Measurements from ENCODE around the gene SYCP1.
"Not testable (repeated sequence)": the region's sequence is repeated elsewhere in the genome, so short reads cannot be mapped to it uniquely, and the experiment has no call there.

Gene SYCP1

DNA sequence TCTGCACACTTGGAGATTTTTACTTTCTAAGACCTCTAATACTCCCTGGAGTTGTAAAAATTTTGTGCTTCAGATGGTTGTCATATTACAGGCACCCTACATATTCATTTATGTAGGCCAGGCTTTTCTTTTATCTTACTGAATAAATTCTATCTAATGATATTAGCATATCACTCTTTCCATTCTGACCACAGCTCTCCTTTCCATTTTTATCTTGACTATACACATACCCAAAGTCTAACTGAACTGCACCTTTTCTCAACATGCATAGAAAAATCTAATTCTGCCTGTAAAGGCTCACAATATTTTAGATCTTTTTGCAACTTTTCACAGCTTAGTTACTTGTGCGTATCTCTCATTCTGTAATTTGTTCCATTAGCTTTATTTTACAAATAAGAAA lies 122.2 kb downstream of the SYCP1 start:
- no peak for DNase-seq

DNA sequence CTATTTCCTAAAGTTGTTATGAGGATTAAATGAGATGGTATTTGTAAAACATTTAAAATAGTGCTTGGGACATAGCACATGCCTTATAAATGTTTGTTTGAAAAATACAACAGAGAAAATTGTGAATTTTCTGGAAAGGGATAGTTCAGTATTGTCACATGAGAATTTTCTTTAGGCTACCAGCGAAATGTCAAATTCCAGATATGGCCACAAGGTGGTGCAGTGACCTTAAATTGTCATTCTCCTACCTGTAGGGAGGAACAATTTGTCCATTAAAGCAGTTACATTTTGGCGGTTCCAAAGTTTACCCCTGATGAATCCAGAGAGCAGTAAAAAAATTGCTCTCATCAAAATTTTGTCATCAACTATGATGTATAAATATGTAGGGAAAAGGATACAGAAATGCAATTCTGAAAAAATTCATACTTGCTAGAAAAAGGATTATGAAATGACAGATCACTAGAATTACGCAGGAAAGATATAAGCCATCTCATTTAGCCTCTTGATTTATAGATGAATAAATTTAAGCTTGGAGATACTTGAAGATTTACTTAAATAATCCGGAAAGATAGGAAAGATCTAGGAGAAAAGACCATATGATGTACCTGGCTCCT lies 124.7 kb downstream of the SYCP1 start:
- no peak for DNase-seq

DNA sequence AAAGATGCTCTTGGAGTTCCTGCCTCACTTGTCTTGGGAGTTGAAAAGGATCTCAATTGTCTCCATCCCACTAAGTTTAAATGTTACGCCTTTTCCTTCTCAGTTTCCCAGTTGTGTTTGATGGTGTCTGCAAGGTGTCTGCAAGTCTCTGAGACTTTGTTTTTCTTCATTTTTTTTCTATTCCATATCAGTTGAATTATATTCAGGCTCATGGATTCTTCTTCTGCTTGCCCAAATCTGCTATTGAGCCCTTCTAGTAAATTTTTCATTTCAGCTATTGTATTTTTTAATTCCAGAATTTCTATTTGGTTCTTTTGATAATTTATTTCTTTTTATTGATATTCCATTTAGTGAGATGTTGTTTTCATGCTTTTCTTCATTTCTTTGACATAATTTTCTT lies 127.6 kb downstream of the SYCP1 start:
- DNase-seq, result no peak

DNA sequence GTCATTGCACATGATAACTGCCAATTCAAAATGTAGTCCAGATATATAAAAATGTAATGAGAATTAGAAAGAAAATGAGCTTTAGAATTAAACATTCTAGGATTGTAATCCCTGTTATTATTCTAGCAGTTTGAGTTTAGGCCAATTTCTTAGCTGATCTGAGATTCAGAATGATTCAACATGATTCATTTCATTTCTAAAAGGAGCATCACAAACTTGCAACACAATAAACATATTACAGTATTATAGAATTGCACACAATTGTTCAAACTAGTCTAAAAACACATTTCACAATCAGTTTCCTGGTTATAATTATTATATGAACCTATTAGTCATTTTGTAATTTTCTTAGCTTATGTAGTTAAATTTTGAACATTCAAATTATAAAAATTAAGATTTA lies 131.6 kb downstream of the SYCP1 start:
- DNase-seq, result no peak

DNA sequence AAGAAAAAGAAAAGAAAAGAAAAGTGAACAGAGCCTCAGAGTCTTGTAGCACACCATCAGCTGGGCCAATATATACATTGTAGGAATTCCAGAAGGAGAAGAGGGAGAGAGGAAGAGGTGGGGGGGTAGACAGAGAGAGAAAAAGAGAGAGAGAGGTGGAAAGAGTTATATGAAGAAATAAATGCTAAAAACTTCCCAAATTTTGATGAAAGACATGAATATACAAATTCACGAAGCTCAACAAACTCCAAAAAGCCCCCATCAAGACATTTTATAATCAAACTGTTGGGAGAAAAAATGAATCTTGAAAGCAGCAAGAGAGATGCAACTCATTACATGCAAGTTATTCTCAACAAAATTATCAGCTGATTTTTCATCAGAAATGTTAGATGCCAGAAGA lies 133.4 kb downstream of the SYCP1 start:
- no peak for DNase-seq

DNA sequence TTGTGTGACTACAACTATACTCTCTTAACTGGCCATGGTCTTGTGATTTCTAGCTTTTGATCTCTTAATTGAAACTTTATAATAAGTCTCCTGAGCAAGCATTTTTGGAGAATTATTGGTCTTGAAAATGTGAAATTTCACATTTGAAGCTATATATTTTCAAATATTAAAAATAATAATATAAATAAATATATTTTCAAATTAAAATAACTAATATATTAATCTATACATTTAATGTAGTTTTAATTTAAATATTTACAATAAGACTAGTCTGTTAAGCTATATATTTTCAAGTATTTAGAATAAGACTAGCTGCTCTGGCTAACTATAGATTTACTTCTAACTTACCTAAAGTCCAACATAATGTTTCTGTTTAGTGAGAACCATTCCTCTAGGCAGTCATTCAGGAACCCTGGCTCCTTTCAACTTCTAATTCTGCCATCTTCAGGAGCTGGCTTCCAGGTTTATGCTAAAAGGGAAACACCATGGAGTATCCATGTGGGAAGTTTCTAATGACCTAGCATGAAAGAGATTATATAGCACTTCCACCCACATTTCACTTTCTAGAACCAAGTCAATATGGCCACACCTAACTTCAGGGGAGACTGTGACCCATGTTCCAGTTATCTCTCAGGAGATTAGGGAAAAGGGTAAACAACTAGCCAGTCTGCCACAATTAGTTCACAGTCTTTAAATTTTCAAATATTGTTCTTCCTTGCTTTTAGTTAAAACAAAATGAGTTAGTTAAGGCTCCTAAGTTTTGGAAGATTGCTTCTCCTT lies 143.0 kb downstream of the SYCP1 start:
- no peak for DNase-seq

DNA sequence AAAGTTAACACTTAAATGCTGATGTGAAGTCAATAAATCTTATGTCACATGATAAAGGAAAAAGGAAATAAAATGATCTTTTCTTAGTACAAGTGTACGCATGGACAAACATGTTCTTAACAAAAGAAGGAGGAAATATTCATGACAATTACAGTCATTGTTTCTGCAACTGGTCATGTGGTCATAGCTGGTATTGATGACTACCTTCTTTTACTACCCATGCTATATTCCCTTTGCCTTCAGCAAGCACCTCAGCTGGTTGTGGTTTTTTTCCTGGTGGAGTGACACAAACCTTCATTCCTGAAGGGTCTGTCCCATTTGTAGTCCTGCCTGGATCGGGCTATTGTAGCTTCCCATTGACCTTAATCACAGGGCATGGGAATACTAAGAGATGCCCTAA lies 151.5 kb downstream of the SYCP1 start:
- no peak for DNase-seq

DNA sequence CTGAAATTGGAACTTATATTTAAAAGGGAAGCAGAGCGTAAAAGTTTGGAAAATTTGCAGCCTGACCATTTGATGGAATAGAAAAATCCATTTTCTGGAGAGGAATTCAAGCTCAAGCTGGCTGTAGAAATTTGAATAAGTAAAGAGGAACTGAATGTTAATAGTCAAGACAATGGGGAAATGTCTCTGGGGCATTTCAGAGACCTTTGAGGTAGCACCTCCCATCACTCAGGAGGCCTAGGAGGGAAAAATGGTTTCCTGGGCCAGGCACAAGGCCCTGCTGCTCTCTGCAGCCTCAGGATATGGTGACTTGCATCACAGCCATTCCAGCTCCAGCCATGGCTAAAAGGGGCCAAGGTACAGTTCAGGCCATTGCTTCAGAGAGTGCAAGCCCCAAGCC lies 157.3 kb downstream of the SYCP1 start:
- DNase-seq, result no peak

DNA sequence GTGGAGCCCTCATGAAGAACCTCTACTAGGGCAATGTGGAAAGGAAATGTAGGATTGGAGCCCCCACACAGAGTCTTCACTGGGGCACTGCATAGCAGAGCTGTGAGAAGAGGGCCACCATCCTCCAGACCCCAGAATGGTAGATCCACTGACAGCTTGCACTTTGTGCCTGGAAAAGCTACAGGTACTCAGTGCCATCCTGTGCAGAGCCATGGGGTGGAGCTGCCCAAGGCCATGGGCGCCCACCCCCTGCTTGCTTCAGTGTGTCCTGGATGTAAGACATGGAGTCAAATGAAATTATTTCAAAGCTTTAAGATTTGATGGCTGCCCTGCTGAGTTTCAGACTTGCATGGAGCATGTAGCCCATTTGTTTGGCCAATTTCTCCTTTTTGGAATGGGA lies 157.8 kb downstream of the SYCP1 start:
- no peak for DNase-seq

DNA sequence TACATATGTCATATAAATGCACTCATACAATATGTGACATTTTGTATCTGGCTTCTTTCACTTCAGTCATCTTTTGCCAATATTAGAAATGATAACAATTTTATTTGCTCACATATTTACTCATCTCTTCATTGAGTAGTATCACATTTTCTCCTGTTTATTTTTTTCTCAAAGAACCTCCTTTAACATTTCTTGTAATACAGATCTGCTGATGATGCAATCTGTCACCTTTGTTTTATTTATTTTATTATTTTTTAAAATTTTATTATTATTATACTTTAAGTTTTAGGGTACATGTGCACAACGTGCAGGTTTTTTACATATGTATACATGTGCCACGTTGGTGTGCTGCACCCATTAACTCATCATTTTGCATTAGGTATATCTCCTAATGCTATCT lies 159.1 kb downstream of the SYCP1 start:
- no peak for DNase-seq

DNA sequence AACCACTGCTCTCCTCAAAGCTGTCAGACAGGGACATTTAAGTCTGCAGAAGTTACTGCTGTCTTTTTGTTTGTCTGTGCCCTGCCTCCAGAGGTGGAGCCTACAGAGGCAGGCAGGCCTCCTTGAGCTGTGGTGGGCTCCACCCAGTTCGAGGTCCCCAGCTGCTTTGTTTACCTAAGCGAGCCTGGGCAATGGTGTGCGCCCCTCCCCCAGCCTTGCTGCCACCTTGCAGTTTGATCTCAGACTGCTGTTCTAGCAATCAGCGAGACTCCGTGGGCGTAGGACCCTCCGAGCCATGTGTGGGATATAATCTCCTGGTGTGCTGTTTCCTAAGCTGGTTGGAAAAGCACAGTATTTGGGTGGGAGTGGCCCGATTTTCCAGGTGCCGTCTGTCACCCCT lies 164.9 kb downstream of the SYCP1 start:
- not testable (repeated sequence) for DNase-seq

DNA sequence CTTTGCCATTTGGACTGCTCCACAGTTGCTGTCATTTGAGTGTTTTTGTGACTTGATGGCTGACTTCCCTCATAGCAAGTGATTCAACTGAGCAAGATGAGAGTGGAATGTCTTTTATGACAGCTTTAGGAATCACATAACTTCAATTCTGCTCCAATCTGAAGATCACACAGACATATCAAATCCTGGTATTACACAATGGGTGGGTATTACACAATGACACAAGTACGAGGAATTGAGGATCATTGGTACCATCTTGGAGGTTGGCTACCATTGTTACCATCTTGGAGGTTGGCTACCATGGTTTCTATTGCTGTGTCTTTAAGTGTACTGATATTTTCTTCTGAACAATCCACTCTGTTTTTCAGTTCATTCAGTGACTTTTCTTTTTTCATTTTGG lies 166.5 kb downstream of the SYCP1 start:
- no peak for DNase-seq

DNA sequence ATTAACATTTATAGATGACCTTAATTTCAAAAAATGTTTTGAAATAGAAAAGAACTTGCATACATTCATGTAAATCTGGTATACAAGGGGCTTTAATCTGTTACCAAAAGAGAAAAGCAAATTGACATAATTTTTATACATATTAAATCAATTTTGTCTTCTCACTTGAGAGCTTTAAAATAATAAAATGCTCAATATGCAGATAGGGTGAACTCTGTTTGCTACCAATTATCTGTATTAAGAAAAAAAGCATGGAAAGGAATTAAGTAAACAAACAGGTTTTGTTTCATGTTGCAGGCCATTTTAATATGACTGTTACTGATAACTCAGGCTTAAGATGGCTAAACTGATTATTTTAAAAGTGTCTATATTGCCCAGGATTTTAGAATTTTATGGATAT lies 168.9 kb downstream of the SYCP1 start:
- no peak for DNase-seq

DNA sequence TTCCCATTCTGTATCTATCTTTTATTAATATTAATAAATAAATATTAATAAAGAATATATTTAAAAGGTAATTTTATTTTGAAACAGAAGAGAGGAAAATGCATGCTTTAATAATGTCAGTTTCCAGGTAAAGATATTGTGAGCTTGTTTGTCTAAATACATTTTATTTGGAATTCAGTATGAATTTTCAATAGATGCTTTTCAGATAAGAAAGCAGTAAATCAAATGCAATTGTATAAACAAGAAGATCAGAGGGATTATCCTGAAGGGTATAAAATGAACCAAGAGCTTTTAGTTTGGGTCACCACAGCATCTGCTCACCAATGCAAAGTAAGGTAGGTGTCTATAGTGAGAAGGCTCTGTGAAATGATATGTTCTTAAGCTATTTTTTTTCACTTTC lies 174.9 kb downstream of the SYCP1 start, which contains the start of gene TSHB:
Gene TSHB, plus strand, starts transcription at position 301 of the 400 bp plus-strand sequence. CDS start 3,537 bp downstream, outside the sequence.
- no peak for DNase-seq

DNA sequence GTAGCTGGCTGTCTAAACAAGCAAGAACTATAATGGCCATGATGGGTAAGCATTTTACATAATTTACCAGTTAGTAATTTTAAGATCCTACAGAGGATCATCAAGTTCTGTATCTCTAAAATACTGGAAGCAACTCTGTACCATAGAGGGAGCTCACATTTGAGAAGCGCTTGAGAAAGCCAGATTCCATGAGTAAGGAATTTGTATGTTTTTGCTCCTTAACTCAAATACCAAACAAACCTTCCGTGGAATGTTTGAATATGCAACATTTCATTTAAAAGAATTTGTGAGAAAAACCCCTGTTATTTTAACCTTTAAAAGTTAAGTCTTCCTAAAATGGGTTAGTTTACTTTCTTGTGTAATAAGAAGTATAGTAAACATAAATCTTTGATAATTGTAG lies 176.9 kb downstream of the SYCP1 start:
- DNase-seq, result no peak

DNA sequence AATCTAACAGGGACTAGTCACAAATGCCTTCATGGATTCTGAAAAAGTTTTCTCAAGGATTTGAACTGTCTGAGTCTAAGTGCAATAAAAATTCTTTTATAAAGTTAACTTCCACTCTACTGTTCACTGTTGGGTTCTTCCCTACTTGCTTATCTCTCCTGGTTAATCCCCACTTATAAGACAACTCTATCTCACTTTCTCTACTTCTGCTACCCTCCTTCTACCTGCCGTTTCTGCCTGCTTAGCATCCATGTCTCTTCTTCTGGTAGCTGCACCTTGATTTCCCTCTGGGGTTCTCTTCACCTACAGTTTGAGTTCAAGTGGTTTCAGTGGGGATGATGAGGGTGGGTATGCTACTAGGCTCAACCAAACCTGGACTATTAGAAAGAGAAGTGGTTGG lies 181.0 kb downstream of the SYCP1 start:
- DNase-seq, result no peak

DNA sequence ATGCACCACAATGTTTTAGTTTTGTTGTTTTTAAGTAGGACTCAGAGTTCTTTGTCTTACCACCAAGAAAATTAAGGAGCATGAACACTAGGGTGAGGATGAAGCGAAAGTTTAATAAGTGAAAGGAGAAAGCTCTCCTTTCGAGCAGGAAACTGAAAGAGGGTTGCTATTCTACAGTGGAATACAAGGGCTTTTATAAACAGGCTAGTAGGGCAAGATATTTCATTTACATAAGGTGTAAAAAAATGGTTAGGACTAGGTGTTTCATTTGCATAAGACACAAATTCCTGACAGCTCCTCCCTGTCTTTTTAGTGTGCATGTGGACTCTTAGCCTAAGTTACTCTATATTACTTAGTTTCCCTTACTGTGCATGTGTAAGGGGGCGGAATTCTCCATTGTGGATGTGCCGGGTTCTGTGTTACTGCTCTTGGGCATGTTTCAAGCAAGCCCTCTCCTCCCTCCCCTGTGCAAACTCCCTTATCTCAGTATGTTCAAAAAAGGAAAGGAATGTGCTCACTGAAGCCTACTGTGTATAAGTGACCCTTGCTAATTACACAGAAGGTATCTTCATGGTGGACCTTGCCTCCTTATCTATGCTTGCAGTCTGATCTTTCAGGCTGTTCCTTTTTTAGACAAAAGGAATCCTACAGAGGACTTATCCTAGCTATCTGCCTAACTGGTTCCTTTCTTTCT lies 182.3 kb downstream of the SYCP1 start:
- DNase-seq, result no peak

DNA sequence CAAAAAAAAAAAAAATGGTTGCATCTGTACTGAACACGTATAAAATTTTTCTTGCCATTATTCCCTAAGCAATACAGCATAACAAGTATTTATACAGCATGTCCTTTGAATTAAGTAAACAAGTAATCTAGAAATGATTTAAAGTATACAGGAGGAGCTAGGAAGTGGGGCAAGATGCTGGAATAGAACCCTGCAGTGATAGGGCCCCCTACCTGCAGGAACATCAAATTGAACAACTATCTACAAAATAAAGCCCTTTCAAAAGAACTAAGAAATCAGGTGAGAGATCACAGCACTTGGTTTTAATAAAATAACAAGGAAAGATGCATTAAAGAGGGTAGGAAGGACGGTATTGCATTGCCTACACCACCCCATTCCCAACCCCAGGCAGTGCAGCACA lies 185.8 kb downstream of the SYCP1 start:
- DNase-seq, result no peak

DNA sequence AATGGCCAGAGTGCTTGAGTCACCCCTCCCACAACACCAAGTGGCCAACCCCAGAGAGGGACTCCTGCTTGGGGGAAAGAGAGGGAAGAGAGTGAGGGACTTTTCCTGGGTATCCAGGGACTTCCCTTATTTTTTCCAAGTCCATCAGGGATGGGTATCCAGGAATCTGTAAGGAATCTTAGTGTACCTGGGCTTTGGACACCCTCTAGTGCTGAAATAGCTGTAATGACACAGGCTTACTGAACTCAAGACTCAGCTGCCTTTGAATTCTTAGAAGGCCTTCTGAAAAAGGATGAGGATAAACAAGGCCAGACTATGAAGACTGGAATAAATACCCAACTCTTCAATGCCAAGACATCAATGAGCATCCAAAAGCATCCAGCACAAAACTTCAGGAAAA lies 187.0 kb downstream of the SYCP1 start:
- DNase-seq, result no peak

Measured in NCI-H510A (cell line).